ENCODE results near the gene PGM5. TPM values are rescaled to one million over a fixed set of nuclear protein-coding genes. Genes with fewer than 3 reads are reported as not detected.

Gene PGM5
- total RNA-seq, 1 experiment from 2014 or later = not detected

GRCh38 chr9:68523367-68523936 lies 167.0 kb downstream of the PGM5 start:
- Mint-ChIP-seq H3K36me3 (ENCODE audit: insufficient read depth in 1 of 3, low read depth in 3 of 3) (peaks cover 0 to 3% (median 0%) of the 10 kb centered on the region in 3 experiments; a peak in 1 of 7 replicates), H3K27ac (no peak overlapping the region), H3K4me1 (no peaks in the 10 kb centered on the region), H3K27me3 (ENCODE audit: low read depth) (peaks cover 90% of the 10 kb centered on the region), H3K9me3 (peaks cover 3% of the 10 kb centered on the region in 2 experiments), H3K4me3 (no peak overlapping the region)
- Histone ChIP-seq H2BK20ac (ENCODE audit: low read depth, low read length, poor library complexity, severe bottlenecking) (no peak overlapping the region), H4K5ac (ENCODE audit: insufficient read length, low read depth, low read length) (no peak overlapping the region), H3K79me1 (ENCODE audit: insufficient read depth, low read depth, low read length, poor library complexity, severe bottlenecking) (no peaks in the 10 kb centered on the region), H3K18ac (ENCODE audit: insufficient read length, low read depth, low read length) (no peak overlapping the region), H2BK120ac (ENCODE audit: low read depth, low read length, poor library complexity, severe bottlenecking) (no peak overlapping the region), H2BK12ac (ENCODE audit: insufficient read length, low read depth, low read length) (no peak overlapping the region), H3K14ac (ENCODE audit: insufficient read depth, low read length) (no peak overlapping the region), H2AK5ac (ENCODE audit: insufficient read length, low read length) (no peak overlapping the region), H3K9me3 (ENCODE audit: control insufficient read depth, low read depth, low read length) (no peaks in the 10 kb centered on the region), H3K79me2 (ENCODE audit: insufficient read depth, low read length) (no peaks in the 10 kb centered on the region), H3K27me3 (ENCODE audit: insufficient read depth, low read length) (no peaks in the 10 kb centered on the region; the same call in 1 of the 2 replicates), H3K9ac (ENCODE audit: extremely low read depth, insufficient read length, low read length) (no peak overlapping the region), H4K20me1 (ENCODE audit: control insufficient read depth, insufficient read depth, insufficient read length) (no peaks in the 10 kb centered on the region), H3K4me1 (ENCODE audit: insufficient read depth, low read length) (no peaks in the 10 kb centered on the region), H3T11ph (ENCODE audit: low read length) (no peak overlapping the region), H3K4me2 (ENCODE audit: insufficient read depth, insufficient read length, low read length) (no peak overlapping the region), H3K23ac (ENCODE audit: insufficient read length, low read depth, low read length) (no peak overlapping the region), H4K91ac (ENCODE audit: insufficient read length, low read depth, low read length) (no peak overlapping the region), H4K8ac (replicated peaks; ENCODE audit: insufficient read length, low read depth, low read length) (no peak overlapping the region), H3K4ac (ENCODE audit: low read depth, low read length) (no peak overlapping the region), H2AFZ (ENCODE audit: low read length) (no peak overlapping the region), H2BK5ac (ENCODE audit: insufficient read length, low read length) (no peak overlapping the region), H2BK15ac (ENCODE audit: low read depth, low read length) (no peak overlapping the region), H3K27ac (ENCODE audit: insufficient read length, low read depth, low read length) (no peak overlapping the region), H3K56ac (ENCODE audit: insufficient read length, low read depth, low read length) (no peak overlapping the region), H3K23me2 (ENCODE audit: insufficient read length, low read depth, low read length, poor library complexity, severe bottlenecking) (no peaks in the 10 kb centered on the region)
- no peak for TF ChIP-seq CTCF (conservative IDR thresholded peaks at IDR 0.05)
- no CpG with 5 or more reads among the region's 4 CpGs for WGBS (ENCODE audit: extremely low coverage, insufficient read length, low lambda C conversion rate)
- no peak for DNase-seq
